Heart right ventricle (tissue), 16 donors: ENCODE measurements around the gene ATXN2L. TPM values are rescaled to one million over a fixed set of nuclear protein-coding genes. Genes with fewer than 3 reads are reported as not detected.
"Not testable (repeated sequence)": the region's sequence is repeated elsewhere in the genome, so short reads cannot be mapped to it uniquely, and the experiment has no call there.

Source experiments
- ATAC-seq, 8 donors: fragments of 200-7000 bp; cut with Tn5 transposase; one replicate each; pipeline ENCODE4 v1.9.1; 2020; ENCODE audit warnings: mild to moderate bottlenecking in 8 of 8, moderate library complexity in 8 of 8, moderate number of reproducible peaks in 1 of 8
- DNase-seq, 2 donors: peaks; one replicate each; pipeline ENCODE4 v3.0.0-alpha.2; 2020
- H3K27ac ChIP-seq, 10 donors: fragments of 200-600 bp; sonication (generic) in 2 of 10; one replicate each; pipeline versions ENCODE4 v1.5.0 to v1.8.0; 2020 to 2022; ENCODE audit warnings: mild to moderate bottlenecking in 3 of 10
- H3K27me3 ChIP-seq, 7 donors: fragments of 200-600 bp; one replicate each; pipeline ENCODE4 v1.8.0; 2021 to 2022; ENCODE audit warnings: mild to moderate bottlenecking in 2 of 7
- H3K36me3 ChIP-seq, 9 donors: fragments of 200-600 bp; sonication (generic) in 1 of 9; one replicate each; pipeline versions ENCODE4 v1.5.0 to v1.8.0; 2020 to 2022; ENCODE audit warnings: mild to moderate bottlenecking in 2 of 9
- H3K4me1 ChIP-seq, 9 donors: fragments of 200-600 bp; sonication (generic) in 1 of 9; one replicate each; pipeline versions ENCODE4 v1.5.0 to v1.8.0; 2020 to 2022; ENCODE audit warnings: mild to moderate bottlenecking in 4 of 9
- H3K4me3 ChIP-seq, 10 donors: fragments of 200-600 bp; sonication (generic) in 2 of 10; one replicate each; pipeline versions ENCODE4 v1.5.0 to v1.8.0; 2020 to 2022; ENCODE audit warnings: mild to moderate bottlenecking in 7 of 10, moderate library complexity in 2 of 10
- H3K9me3 ChIP-seq, 11 donors: fragments of 200-600 bp in 10 of 11; sonication (generic) in 2 of 11; one replicate each; pipeline versions ENCODE4 v1.5.0 to v1.8.0; 2013 to 2022; ENCODE audit warnings: mild to moderate bottlenecking in 2 of 11, control low read depth in 1 of 11, moderate library complexity in 1 of 11
- WGBS, 2 donors: extraction: QIAGEN DNeasy Blood & Tissue Kit; methylation state at CpG; one replicate each; pipeline ENCODE4 v1.1.7; 2013; ENCODE audit warnings: inconsistent platforms in 1 of 2; 5-methylcytosine and 5-hydroxymethylcytosine counted together
- intact Hi-C, 10 donors: fragments of 100-400 bp; cut with DNase I; formaldehyde crosslinking; loops; one replicate each; pipeline versions ENCODE4 v1.11.1 to v1.14.2; 2022
- polyA plus RNA-seq, 2 donors: library from polyadenylated mRNA; stranded (reverse); fragments of 200-250 nt; gene quantifications; one replicate each; pipeline ENCODE4 v1.2.3, GENCODE V29; 2013
- total RNA-seq, 10 donors: library from RNA; stranded (reverse); fragmentation: NEBNext Ultra II Directional in 3 of 10; extraction: Animal tissue kit (Norgen Biotek cat#: 25700) in 3 of 10; gene quantifications; one replicate each; pipeline versions ENCODE4 v1.2.1 to v1.2.4, GENCODE V29; 2021 to 2023
- TF ChIP-seq, protein P1 (sequence below), 9 donors: fragments of 200-600 bp; sonication (generic) in 2 of 9; IDR thresholded peaks; one replicate each; pipeline versions ENCODE4 v1.5.0 to v1.8.0; 2021 to 2022; ENCODE audit warnings: antibody characterized with exemption in 9 of 9, mild to moderate bottlenecking in 5 of 9, moderate library complexity in 1 of 9
- donor health status: Arrhythmogenic right ventricular cardiomyopathy.
- donor health status: ischemic (EF 13 %, LVEDD 7.1; RV severe dilation, severe dysfunction).
- donor health status: healthy with polysubstance abuse.
- donor health status: DM: no; HTN: yes; CAD: no.
- donor health status: DM: no; HTN: no; CAD: no.
- donor health status: ischemic (EF 25% LVEDD 6.9; RV normal size, moderate dysfunction).
- donor health status: ischemic (EF 25% LVEDD 5.7; RV mildly dilated, moderate dysfunction).
- donor health status: healthy.
- donor health status: DM: yes; HTN: yes; CAD: no.
- donor health status: Ischemic cardiomyopathy.
- donor health status: ischemic (EF 35%, LVEDD 5.7; RV mildly dilated, moderate dysfunction).
- donor health status: nonischemic (EF 11% LVEDD 7.7; RV severe dilation, severe dysfunction).
- donor health status: DM: yes; HTN: yes; CAD: no.
- donor health status: PGD.
- donor health status: ischemic (EF 29% LVEDD 5.4; RV normal size, mild dysfunction).
- donor health status: nonischemic (EF 23%, LVEDD 6.1; RV moderate dilation, normal function).

The ATXN2L gene
- total and polyA plus RNA-seq, 12 donors, result 36.0 to 99.9 (median 45.9) TPM

DNA sequence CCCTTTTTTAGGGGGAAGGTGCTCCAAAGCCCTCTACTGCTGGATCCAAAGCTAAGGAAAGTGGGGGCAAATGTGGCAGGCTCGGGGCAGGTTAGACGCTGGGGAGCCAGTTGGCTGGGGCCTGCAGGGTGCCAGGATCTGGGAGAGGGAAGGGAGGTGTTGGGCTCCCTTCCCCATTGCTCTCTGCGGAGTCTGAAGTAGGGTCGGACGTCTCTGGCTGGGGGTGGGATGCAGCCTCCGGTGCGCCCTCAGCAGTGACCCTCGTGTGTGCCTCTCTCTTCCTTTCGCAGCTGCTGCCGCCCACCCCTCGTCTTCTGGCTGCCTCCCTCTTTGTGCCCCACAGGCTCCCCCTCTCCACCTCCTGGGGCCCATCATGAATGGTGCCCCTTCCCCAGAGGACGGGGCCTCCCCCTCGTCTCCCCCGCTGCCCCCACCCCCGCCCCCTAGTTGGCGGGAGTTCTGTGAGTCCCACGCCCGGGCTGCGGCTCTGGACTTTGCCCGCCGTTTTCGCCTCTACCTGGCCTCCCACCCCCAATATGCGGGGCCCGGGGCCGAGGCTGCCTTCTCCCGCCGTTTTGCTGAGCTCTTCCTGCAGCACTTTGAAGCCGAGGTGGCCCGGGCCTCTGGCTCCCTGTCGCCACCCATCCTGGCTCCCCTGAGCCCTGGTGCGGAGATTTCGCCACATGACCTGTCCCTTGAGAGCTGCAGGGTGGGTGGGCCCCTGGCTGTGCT is 43.1 kb downstream of the ATXN2L start:
- ATAC-seq, result no peak
- peaks cover 0 to 45% (median 33%) of the 10 kb centered on the region in 9 donors for H3K36me3 ChIP-seq

DNA sequence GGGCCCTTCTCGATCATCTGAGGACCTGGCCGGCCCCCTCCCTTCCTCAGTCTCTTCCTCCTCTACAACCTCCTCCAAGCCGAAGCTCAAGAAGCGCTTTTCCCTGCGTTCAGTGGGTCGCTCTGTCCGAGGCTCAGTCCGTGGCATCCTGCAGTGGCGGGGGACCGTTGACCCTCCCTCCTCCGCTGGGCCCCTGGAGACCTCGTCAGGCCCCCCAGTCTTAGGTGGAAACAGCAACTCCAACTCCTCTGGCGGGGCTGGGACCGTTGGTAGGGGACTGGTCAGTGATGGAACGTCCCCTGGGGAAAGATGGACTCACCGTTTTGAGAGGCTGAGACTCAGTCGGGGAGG is 43.6 kb downstream of the ATXN2L start:
- Histone ChIP-seq H3K4me1 (peaks cover 4 to 27% (median 19%) of the 10 kb centered on the region in 9 donors), H3K4me3 (no peak overlapping the region), H3K27ac (no peak overlapping the region), H3K27me3 (no peaks in the 10 kb centered on the region), H3K36me3 (peaks cover 0 to 51% (median 33%) of the 10 kb centered on the region in 9 donors), H3K9me3 (no peaks in the 10 kb centered on the region)
- ATAC-seq (no peak), DNase-seq (no peak)
- intact Hi-C loops, result loop anchor here in 3 of 10 donors (5.0 to 10.0 kb wide), 2 partner anchors 56 to 58 kb away; partner anchors contain the start of gene RABEP2 (in 2 of the 3)
- TF ChIP-seq, protein P1, sequence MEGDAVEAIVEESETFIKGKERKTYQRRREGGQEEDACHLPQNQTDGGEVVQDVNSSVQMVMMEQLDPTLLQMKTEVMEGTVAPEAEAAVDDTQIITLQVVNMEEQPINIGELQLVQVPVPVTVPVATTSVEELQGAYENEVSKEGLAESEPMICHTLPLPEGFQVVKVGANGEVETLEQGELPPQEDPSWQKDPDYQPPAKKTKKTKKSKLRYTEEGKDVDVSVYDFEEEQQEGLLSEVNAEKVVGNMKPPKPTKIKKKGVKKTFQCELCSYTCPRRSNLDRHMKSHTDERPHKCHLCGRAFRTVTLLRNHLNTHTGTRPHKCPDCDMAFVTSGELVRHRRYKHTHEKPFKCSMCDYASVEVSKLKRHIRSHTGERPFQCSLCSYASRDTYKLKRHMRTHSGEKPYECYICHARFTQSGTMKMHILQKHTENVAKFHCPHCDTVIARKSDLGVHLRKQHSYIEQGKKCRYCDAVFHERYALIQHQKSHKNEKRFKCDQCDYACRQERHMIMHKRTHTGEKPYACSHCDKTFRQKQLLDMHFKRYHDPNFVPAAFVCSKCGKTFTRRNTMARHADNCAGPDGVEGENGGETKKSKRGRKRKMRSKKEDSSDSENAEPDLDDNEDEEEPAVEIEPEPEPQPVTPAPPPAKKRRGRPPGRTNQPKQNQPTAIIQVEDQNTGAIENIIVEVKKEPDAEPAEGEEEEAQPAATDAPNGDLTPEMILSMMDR (IDR thresholded peaks at IDR 0.05), result no peak
- 79 to 82% methylated on average over 17 of the region's 17 CpGs for WGBS, 2 donors

More for the DNA sequence above, 43.1 kb downstream of the ATXN2L start:
- Histone ChIP-seq H3K27me3 (no peaks in the 10 kb centered on the region), H3K4me3 (no peak overlapping the region), H3K27ac (no peak overlapping the region), H3K4me1 (peaks cover 4 to 27% (median 19%) of the 10 kb centered on the region in 9 donors), H3K9me3 (no peaks in the 10 kb centered on the region)
- intact Hi-C loops, result loop anchor here in 3 of 10 donors (5.0 to 10.0 kb wide), 2 partner anchors 56 to 59 kb away; partner anchors contain the start of gene RABEP2 (in 2 of the 3)
- DNase-seq, result no peak
- 68 to 73% methylated on average over 32 of the region's 32 CpGs for WGBS, 2 donors
- TF ChIP-seq, protein P1 (IDR thresholded peaks at IDR 0.05), result no peak

DNA sequence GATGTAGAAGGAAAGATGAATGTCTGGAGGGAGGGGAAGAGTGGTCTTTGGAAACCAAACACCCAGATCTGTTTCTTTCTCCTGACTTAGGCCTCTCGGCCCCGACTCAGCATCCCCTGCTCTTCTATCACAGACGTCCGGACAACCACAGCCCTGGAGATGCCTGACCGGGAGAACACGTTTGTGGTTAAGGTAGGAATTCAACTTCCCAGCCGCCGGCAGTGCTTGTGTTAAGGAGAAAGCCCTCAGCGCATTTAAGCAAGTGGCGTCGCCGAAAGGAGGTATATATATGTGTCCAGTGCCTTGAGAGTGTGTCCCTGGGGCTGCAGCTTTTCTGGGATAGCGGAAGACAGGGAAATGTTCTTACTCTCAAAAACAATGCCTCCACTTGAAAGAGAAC is 44.4 kb downstream of the ATXN2L start:
- no peak for ATAC-seq
- intact Hi-C loops, result loop anchor here in 3 of 10 donors (5.0 to 10.0 kb wide), 2 partner anchors 55 to 58 kb away; partner anchors contain the start of gene RABEP2 (in 2 of the 3)
- H3K27me3 ChIP-seq, result no peaks in the 10 kb centered on the region
- no peaks in the 10 kb centered on the region for H3K9me3 ChIP-seq
- H3K27ac ChIP-seq, result no peak overlapping the region
- peaks cover 4 to 25% (median 19%) of the 10 kb centered on the region in 9 donors for H3K4me1 ChIP-seq
- TF ChIP-seq, protein P1 (IDR thresholded peaks at IDR 0.05), result no peak
- peaks cover 0 to 59% (median 33%) of the 10 kb centered on the region in 9 donors for H3K36me3 ChIP-seq
- no peak for DNase-seq
- no peak overlapping the region for H3K4me3 ChIP-seq
- WGBS, 2 donors, result 92 to 93% methylated on average over 13 of the region's 13 CpGs

DNA sequence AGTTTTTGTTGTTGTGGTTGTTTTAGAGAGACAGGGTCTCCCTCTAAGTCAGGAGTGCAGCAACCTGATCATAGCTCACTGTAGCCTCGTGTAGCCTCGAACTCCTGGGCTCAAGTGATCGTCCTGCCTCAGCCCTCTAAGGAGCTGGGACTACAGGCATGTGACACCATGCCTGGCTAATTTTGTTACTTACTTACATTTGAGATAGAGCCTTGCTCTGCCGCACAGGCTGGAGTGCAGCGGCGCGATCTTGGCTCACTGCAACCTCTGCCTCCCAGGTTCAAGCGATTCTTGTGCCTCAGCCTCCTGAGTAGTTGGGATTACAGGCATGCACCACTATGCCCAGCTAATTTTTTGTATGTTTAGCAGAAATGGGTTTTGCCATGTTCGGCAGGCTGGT is 44.8 kb downstream of the ATXN2L start:
- H3K4me3 ChIP-seq, DNase-seq, H3K27ac ChIP-seq, H3K9me3 ChIP-seq, H3K27me3 ChIP-seq, ATAC-seq: not testable (repeated sequence)
- Histone ChIP-seq H3K36me3 (peaks cover 0 to 63% (median 33%) of the 10 kb centered on the region in 9 donors), H3K4me1 (peaks cover 4 to 21% (median 18%) of the 10 kb centered on the region in 9 donors)
- intact Hi-C loops, result loop anchor here in 3 of 10 donors (5.0 to 10.0 kb wide), 2 partner anchors 55 to 57 kb away; partner anchors contain the start of gene RABEP2 (in 2 of the 3)
- 88 to 95% methylated on average over 9 of the region's 9 CpGs for WGBS, 2 donors
